Parathyroid adenoma (tissue), 2 donors: ENCODE measurements around the gene SCRT2.
A peak's percentile ranks its signal among the peaks of the same experiment; 100 is the strongest.

Experiments used
- H2AFZ ChIP-seq: fragments of 300-600 bp; sonication (generic); one replicate; pipeline ENCODE4 v1.7.0; 2017; ENCODE audit warnings: antibody characterized with exemption, mild to moderate bottlenecking
- H3K27ac ChIP-seq: fragments of 300-600 bp; sonication (generic); one replicate; pipeline ENCODE4 v1.7.0; 2017
- H3K27me3 ChIP-seq: fragments of 300-600 bp; sonication (generic); one replicate; pipeline ENCODE4 v1.7.0; 2017; ENCODE audit warnings: low read length; ENCODE audit not compliant: control insufficient read depth, insufficient read depth
- H3K36me3 ChIP-seq: fragments of 300-600 bp; sonication (generic); one replicate; pipeline ENCODE4 v1.7.0; 2017; ENCODE audit warnings: low read length; ENCODE audit not compliant: control insufficient read depth, insufficient read depth
- H3K4me1 ChIP-seq: fragments of 300-600 bp; sonication (generic); one replicate; pipeline ENCODE4 v1.7.0; 2017; ENCODE audit warnings: control low read depth
- H3K4me2 ChIP-seq: fragments of 300-600 bp; sonication (generic); one replicate; pipeline ENCODE4 v1.7.0; 2017; ENCODE audit warnings: low read length
- H3K4me3 ChIP-seq: fragments of 300-600 bp; sonication (generic); one replicate; pipeline ENCODE4 v1.7.0; 2017; ENCODE audit warnings: low read depth, low read length
- H3K79me2 ChIP-seq: fragments of 300-600 bp; sonication (generic); one replicate; pipeline ENCODE4 v1.7.0; 2017; ENCODE audit warnings: control low read depth
- H3K9ac ChIP-seq: fragments of 300-600 bp; sonication (generic); one replicate; pipeline ENCODE4 v1.7.0; 2017; ENCODE audit warnings: mild to moderate bottlenecking
- H3K9me3 ChIP-seq: fragments of 300-600 bp; sonication (generic); one replicate; pipeline ENCODE4 v1.7.0; 2017; ENCODE audit warnings: low read length; ENCODE audit not compliant: control insufficient read depth
- CTCF ChIP-seq: fragments of 300-600 bp; sonication (generic); IDR thresholded peaks from one replicate; pipeline ENCODE4 v1.7.0; 2017; ENCODE audit warnings: antibody characterized with exemption, mild to moderate bottlenecking
- donor health status: primary hyperparathyroidism.

Gene SCRT2

GRCh38 chr20:675033-675452 lies 559 bp downstream of the SCRT2 start:
- Histone ChIP-seq H3K36me3 (no peaks in the 10 kb centered on the region), H3K4me2 (no peak overlapping the region), H3K27ac (peak overlapping the region; percentile 96), H2AFZ (peak overlapping the region; percentile 87), H3K79me2 (peaks cover 13% of the 10 kb centered on the region), H3K4me3 (no peak overlapping the region), H3K9ac (peak overlapping the region; percentile 95), H3K27me3 (no peaks in the 10 kb centered on the region), H3K9me3 (no peaks in the 10 kb centered on the region), H3K4me1 (peaks cover 39% of the 10 kb centered on the region)
- no peak for TF ChIP-seq CTCF

GRCh38 chr20:673603-674001 lies 2.0 kb downstream of the SCRT2 start:
- Histone ChIP-seq H3K79me2 (peaks cover 22% of the 10 kb centered on the region), H3K4me3 (no peak overlapping the region), H2AFZ (no peak overlapping the region), H3K4me2 (no peak overlapping the region), H3K4me1 (peaks cover 50% of the 10 kb centered on the region), H3K27me3 (no peaks in the 10 kb centered on the region), H3K9me3 (no peaks in the 10 kb centered on the region), H3K9ac (no peak overlapping the region), H3K27ac (peak overlapping the region; percentile 96), H3K36me3 (no peaks in the 10 kb centered on the region)
- no peak for TF ChIP-seq CTCF

GRCh38 chr20:672963-673602 lies 2.5 kb downstream of the SCRT2 start:
- no peaks in the 10 kb centered on the region for H3K27me3 ChIP-seq
- H3K4me1 ChIP-seq, result peaks cover 55% of the 10 kb centered on the region
- H3K4me3 ChIP-seq, result no peak overlapping the region
- H3K36me3 ChIP-seq, result no peaks in the 10 kb centered on the region
- H3K9me3 ChIP-seq, result no peaks in the 10 kb centered on the region
- peak overlapping the region; percentile 9 for H2AFZ ChIP-seq
- peak; percentile 60 for TF ChIP-seq CTCF
- H3K9ac ChIP-seq, result no peak overlapping the region
- peak overlapping the region; percentile 19 for H3K4me2 ChIP-seq
- H3K27ac ChIP-seq, result peak overlapping the region; percentile 96
- H3K79me2 ChIP-seq, result peaks cover 26% of the 10 kb centered on the region

GRCh38 chr20:671252-672030 lies 4.2 kb downstream of the SCRT2 start:
- Histone ChIP-seq H3K4me1 (peaks cover 61% of the 10 kb centered on the region), H3K27ac (peak overlapping the region; percentile 96)

More at GRCh38 chr20:671252-672030, 4.2 kb downstream of the SCRT2 start:
- Histone ChIP-seq H3K4me3 (no peak overlapping the region), H3K9me3 (no peaks in the 10 kb centered on the region), H2AFZ (no peak overlapping the region), H3K9ac (no peak overlapping the region), H3K79me2 (peaks cover 26% of the 10 kb centered on the region), H3K4me2 (no peak overlapping the region), H3K36me3 (no peaks in the 10 kb centered on the region), H3K27me3 (no peaks in the 10 kb centered on the region)
- no peak for TF ChIP-seq CTCF
